Measurements from ENCODE around the gene MAB21L2.

The MAB21L2 gene

DNA sequence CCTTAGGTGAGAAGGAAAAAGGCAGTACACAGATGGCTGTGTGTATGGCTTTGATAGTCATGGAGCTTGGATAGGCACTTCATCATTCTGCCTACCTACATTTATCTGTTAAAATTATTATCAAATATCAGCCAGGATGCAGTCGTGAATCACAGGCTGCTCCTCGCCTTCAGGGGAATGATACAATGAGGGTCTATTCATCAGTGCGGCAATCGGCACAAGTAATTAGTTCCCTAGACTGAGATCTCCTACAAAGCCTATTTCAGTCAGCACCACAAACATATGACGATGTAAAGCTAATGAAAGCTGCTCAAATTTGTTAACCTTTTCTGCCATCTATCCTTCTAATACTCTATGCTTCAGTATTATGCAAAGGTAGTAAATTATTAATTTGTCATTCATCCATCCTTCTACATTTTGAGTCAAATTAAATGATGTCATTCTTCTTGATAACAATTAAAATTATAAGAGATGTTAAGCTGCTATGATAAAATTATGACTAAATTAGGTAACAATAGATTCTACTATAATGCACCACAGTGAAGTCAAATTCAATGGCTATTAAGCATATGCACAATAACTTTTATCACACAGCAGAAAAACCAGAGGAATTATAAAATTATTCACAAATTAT lies 19.0 kb downstream of the MAB21L2 start:
- in situ Hi-C loops (cut with MboI; ENCODE audit: low sequenced_read_pairs), result no loop called here

GRCh38 chr4:150609131-150609530 lies 27.2 kb downstream of the MAB21L2 start:
- in situ Hi-C loops (cut with MboI; ENCODE audit: low sequenced_read_pairs), result no loop called here

DNA sequence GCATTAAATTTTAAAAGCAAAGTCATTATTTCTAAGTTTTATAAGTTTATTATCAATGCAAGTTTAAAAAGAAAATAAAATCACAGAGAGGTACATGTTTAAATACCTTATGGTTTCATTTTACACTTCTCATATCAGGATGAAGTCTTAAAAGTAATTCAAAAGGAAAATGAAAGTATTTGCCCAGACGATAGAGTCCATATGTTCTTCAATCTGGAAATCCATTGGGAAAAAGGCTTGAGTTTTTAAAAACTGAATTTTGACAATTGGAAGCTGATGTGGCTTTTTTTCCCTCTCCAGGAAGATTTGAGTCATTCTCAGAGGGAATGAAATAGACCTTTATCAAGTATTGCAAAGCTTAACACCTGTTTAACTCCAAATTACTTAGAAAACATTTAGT lies 37.1 kb downstream of the MAB21L2 start:
- in situ Hi-C loops (cut with MboI; ENCODE audit: low sequenced_read_pairs), result no loop called here

DNA sequence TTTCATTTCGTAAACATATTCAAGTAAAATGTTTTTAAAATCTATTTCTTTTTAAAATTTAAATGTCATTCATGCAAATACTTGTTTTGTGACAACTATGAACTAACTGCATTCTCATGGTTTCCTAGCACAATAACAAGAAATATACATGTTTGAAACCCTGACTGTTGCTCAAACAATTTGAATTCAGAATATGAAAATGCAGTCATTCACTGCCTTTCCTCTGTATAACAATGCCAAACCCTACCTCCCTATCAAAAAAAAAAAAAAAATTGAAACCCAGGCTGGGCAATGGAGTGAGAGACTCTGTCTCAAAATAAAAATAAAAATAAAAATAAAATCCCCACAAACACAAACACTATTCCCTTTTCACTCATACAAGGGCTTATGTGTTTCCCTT lies 42.1 kb downstream of the MAB21L2 start:
- in situ Hi-C loops (cut with MboI; ENCODE audit: low sequenced_read_pairs), result no loop called here

GRCh38 chr4:150625033-150625432 lies 43.1 kb downstream of the MAB21L2 start:
- in situ Hi-C loops (cut with MboI; ENCODE audit: low sequenced_read_pairs), result no loop called here

GRCh38 chr4:150628073-150628472 lies 46.1 kb downstream of the MAB21L2 start:
- in situ Hi-C loops (cut with MboI; ENCODE audit: low sequenced_read_pairs), result no loop called here

GRCh38 chr4:150632639-150633038 lies 50.7 kb downstream of the MAB21L2 start:
- in situ Hi-C loops (cut with MboI; ENCODE audit: low sequenced_read_pairs), result no loop called here

Measured in HL-60/S4 (cell line).